ENCODE measurements around the gene COL6A6.
A peak's percentile ranks its signal among the peaks of the same experiment; 100 is the strongest.
"Not testable (repeated sequence)": the region's sequence is repeated elsewhere in the genome, so short reads cannot be mapped to it uniquely, and the experiment has no call there.

COL6A6 gene

GRCh38 chr3:130533247-130533646 is 16.3 kb downstream of the COL6A6 start:
- no peak for DNase-seq

GRCh38 chr3:130537673-130538304 is 20.8 kb downstream of the COL6A6 start:
- DNase-seq = no peak

DNA sequence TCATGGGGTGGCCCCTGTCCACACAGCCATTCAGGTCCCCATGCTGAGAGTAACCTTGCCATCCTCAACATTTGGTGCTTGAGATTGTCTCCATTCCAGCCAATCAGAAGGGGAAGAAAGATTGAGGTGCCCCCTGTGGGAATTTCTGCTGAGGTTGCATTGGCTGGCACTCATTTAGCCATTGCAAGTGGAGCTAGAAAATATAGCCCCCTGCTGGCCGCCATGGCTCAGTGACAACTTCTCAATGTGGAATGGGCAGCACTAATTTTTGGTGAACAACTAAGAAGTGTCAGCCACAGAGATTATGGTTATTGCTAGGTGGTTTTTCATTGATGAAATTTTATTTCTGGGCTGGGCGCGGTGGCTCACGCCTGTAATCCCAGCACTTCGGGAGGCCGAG is 22.0 kb downstream of the COL6A6 start:
- peak; percentile 27 for DNase-seq

- no peak for DNase-seq
Measured at GRCh38 chr3:130543322-130543721, 26.3 kb downstream of the COL6A6 start.

- DNase-seq = no peak
Measured at GRCh38 chr3:130546920-130547679, 30.1 kb downstream of the COL6A6 start.

- DNase-seq = not testable (repeated sequence)
Measured at GRCh38 chr3:130547680-130548065, 30.7 kb downstream of the COL6A6 start.

- no peak for DNase-seq
Measured at GRCh38 chr3:130548356-130548755, 31.4 kb downstream of the COL6A6 start.

DNA sequence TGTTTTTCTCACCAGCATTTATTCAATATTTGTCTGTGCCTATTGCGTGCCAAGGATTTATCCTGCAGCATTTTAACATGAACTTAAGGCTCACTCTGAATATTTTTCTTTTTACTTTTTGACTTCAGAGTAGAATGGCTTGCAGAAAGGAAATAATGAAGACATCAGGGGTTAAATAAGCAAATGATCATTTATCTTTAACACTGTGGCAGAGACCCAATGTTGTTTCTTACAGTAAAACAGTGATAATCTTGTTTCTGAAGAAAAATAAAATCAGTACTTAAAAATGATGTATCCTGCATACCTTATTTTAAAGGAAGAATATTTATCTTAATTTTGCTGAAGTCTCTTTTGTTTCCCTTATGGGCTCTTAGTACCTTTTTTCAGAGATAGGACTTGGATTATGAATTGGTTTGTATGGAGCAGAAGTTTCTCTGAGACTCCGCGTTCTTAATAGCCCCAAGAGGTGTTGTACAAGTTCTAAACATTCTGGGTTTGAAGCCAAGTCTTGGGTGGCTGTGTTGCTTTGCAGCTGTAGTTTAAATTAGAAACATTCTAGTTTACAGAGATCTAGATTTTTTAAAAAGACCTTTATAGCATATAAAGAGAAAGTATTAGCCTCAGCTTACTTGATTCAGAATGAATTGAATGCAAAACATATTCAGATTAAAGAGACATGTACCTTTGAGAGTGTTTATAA is 40.5 kb downstream of the COL6A6 start:
- DNase-seq = no peak

- DNase-seq = no peak
Measured at GRCh38 chr3:130558366-130558765, 41.4 kb downstream of the COL6A6 start.

- no peak for DNase-seq
Measured at GRCh38 chr3:130565224-130565623, 48.2 kb downstream of the COL6A6 start.
